ENCODE results near the gene RELN.

The RELN gene

DNA sequence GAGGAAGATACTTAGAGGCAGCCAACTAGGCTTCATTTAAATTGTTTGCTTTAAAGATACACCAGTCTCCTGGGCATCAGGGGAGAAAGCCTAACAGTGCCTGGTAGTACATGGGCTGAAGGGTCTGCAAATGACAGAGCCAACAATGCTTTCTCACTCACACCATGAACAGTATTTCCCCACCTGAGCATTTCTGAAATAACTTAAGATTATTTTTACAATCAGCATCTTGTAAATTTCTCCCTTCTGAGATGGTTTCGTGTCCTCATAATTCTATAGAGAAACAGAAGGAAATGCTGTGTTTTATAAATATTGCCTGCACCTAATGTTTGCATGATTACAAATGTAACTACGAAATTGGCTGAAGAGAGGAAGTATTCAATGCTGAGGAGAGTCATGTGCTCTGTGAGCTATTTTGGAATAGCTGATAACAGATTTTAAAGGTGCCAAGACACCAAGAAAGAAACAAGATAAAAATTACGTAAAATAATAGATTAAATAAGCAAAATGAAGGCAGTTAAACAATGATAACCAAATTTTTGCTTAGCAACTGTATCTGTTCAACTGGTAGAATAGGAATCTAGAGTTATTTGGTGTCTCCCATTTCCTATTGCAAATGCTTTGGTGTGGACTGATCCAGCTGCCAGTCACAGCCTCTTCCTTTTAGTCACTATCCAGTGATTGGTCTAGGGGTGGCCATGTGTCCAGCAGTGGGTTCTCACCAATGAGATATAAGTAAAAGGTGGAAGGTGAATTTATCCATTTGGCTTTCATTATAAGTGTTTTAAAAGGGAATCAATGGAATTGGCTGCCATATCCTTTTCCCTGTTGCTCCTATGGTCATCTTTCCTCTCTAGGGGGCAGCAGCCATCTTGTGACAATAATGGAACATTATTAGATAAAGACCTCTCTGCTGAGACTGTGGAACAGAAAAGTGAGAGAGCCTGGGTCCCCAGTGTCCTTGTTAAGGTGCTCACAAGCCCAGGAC, 375.5 kb downstream of the RELN start:
- DNase-seq, result no peak

DNA sequence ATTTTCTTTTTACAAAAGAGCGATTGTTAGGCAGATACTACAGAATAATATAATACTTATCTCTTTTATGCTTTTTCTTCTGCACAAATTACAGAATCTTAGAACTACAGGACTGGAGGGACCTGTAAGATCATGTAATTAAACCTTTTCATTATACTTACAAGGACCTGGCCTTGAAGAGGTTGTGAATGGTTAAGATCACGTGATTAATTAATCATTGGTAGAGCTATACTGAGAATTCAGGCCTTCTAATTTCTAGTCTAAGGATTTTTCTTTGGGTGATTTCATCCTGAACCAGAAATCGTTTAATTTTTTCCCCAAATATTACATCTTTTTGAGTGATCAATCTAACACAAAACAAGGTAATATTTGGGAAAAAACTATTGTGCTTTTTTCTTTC, 379.7 kb downstream of the RELN start:
- no peak for DNase-seq

DNA sequence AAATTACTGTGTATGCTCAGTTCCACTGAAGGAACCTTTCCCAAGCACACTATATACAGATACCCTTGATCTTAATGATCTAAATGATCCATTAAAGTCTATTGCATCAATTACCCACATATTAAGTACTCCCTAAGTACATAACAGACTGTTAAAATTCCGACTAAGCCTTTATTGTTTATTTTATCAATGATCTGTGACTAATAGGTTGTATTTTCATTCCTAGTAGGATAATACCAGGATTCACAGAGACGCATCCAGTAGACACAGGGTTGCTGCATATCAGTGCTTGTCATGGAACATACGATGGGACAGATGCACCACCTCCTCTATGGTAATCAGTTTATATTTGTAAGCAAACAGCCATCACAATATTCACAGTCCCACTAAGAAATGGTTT, 383.8 kb downstream of the RELN start:
- DNase-seq, result no peak

DNA sequence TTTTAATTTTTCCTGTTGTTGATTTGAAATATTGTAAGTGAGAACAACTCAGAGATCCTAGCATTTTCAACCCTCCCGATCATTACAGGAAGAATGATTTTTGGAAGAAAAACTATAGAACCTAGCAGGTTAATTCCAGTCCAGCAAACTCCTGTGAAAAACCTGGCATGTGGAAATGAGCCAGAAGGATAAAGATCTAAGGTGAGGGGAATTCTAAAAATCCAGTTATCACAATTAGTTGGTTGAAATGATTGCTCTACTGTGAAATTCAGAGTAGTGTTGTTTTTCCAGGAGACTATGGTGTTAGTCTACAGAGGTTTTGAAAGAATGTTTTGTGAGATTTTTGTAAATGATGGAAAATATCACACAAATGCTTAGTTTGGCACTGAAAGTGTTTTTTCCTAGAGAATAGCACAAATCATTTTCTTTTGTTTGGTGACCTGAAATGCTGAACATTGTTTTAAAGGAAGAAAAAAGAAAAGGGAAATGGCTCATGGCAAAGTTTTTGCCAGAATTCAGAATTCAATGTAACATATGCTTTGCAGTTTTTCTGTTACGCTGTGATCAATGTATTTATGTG, 391.0 kb downstream of the RELN start:
- no peak for DNase-seq

DNA sequence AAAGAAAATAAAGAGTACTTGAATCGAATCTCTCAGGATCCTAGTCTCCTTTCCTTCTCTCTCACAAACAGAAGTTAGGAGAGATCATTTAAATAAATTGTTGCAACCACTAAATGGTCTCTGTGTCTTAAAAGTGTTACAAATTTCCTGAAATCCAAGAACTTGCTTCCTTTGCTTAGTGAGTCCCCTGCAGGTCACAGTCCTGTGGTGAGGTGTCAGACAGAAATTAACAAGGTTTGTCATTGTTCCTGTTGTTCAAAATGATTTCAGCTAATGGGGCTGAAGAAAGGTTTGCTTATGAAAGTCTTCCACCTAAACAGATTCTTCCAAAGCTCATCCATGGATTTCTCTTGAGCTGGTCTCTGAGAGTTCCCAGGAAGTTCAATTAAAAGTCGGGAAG, 391.9 kb downstream of the RELN start:
- DNase-seq, result no peak

DNA sequence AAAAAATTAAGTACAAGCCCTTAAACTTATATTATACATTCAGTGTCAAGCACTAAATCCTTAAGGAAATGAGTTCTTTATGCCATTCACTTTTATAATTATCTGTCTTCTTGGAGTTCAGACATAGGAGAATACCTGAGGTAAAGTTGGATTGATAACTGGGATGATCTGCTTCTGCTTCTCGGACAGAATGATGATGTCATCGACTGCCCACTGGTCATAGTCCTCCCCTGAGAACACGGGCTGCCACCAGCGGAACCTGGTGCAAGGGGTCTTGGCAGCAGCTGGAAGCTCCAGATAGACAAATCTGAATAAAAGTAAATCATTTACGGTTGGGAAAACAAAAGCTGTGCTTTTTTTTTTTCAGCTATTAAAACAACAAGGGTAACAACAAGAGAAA, 395.3 kb downstream of the RELN start:
- no peak for DNase-seq

DNA sequence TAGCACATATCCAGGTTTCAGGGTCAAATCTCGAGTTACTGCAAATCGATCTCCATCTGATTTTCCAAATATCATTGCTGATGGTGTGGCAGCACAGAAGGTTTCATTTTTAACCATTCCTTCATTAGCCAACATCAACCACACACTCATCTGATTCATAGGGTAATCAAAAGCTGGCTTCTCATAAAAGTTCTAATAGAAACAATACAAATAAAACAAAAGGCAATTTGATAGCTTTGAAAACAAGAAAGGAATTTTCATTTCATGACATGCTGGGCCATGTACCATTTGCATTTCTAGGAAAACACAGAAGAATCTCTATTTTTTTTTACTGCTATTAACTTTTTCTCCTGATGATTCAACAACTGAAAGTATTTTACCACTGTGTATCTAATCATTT, 395.8 kb downstream of the RELN start:
- DNase-seq, result no peak

DNA sequence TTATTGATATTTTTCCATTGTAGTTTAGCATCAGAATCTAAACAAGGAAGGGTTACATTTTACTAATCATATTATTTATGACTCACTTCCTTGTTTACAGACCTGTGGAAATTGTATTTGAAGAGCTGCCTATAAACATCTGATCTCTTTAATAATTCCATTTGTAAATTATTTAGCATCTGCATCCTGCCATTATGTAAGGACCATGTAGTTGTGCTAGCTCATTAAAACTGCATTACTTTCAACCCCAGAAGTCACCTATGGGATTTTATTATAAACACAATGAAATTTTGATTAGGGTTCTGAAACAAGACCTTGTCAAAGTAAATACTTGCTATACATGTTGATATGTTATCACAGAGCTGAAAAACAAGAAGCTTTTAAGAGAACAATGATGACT, 396.6 kb downstream of the RELN start:
- DNase-seq, result no peak

DNA sequence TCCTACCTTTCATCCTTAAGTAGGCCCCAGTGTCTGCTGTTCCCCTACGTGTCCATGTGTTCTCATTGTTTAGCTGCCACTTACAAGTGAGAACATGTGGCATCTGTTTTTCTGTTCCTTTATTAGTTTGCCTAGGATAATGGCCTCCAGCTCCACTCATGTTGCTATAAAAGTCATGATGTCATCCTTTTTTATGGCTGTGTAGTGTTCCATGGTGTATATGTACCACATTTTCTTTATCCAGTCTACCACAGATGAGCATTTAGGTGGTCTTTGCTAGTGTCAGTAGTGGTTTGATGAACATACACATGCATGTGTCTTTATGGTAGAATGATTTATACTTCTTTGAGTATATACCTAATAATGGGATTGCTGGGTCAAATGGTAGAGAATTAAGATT, 397.3 kb downstream of the RELN start:
- no peak for DNase-seq

DNA sequence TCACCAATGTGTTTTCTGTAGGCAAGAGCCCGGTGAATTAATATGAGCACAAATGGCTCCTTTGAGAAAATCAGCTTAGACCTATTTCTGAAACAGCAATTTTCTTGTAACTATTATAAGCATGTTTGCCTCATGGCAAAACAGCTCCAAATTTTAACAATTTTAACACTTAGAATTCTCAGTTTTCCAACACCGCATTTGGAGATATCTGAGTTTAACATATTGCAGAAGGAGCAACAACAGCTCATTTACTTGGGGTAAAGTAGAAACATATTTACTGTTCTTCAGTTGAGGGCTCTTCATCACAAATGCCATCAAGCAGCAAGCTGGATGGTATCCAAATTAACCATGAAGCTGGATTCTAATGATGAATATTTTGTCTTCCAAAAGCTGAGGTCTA, 409.4 kb downstream of the RELN start:
- DNase-seq, result no peak

DNA sequence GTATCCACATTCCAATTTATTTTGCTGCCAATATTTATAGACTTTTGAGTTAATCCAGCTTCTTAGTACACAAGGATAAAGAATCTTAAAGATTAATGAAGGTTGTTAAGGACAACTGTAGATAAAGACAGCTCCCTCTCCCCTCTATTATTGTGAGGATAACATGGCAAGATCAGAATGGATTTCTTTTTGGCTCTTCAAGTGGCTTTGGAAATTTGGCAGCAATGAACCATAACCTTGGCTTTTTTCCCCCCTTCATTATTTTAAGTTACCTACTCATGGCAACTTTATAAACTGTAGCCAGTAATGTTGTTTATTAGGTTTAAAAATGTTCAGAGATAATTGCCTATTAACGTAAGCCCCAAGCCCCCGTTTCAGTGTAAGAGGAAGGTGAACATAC, 412.4 kb downstream of the RELN start:
- no peak for DNase-seq

DNA sequence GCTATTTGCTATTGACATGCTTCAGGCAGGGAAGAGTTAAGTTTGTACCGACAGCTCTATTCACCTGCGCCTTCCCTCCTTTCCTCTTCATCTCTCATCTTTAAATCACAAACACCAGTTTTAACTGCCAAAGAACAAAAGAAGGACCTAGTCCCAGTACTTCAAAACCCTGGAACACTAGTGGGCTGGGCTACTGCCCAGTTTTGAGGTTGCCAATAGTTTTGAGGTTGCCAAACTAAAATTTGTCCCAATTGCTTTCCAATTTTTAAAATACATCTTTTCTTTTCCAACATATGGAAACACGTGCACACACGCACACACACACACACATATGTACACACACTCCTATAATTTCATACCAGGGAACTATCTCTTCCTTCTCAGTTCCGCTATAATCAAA, 412.8 kb downstream of the RELN start:
- no peak for DNase-seq

DNA sequence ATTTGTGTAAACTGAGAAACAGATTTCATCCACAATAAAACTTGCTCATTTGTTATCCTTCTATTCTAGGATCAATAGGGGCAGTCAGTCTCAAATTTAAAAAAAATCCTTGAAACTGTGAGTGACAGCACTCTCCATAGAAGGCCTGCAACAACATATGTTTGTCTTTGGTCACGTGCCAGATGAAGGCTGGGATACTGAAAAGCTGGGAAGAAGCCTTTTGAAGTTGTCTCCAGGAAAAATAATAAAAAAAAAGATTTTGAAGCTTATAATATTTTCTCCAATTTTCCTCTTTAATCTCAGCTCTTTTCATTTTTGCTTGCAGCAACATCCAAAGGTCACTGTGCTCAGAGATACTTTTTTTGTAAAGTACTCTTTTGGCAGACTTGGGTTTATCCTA, 414.9 kb downstream of the RELN start:
- no peak for DNase-seq

DNA sequence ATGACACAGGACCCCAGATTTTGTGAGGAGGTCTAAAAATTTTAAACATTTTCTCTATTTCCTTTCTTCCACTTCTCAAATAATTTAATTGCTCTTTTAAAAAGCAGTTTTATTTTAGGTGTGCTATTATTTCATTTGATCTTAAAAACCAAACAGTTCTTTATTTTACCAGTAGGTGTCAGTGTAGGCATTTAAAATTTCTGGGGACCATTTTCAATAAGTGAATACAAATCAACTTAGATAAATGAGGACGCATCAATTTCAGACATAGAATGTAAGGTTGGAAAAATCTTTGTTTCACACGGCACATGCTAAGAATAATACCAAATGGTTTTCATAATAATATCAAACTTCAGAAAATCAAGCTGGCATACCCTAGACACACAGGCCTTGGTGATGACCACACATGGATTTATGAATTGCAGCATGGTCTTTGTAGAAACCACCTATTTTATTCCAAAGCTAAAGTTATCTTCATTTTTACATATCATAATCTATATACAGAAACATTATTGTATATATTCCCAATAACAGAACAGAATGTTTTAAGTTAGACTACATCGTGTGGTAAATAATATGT, 415.9 kb downstream of the RELN start:
- DNase-seq, result peak; percentile 34

DNA sequence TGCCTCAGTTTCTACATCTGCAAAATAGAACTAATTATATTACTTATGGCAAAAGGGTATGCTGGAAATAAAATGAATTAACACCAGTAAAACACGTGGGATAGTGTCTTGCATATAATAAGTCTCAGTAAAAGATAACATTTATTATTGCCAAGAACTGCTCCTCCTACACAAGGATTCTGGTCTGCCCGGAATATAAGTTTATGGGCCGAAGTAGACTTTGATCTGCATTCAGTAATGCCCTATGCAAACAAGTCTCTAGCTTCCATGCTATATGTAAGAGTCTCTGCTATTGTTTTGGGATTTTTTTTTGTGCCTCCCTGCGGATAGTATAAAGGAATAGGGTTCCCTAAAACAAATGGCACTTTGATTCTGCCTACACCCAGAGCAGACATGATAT, 417.9 kb downstream of the RELN start:
- DNase-seq, result no peak

DNA sequence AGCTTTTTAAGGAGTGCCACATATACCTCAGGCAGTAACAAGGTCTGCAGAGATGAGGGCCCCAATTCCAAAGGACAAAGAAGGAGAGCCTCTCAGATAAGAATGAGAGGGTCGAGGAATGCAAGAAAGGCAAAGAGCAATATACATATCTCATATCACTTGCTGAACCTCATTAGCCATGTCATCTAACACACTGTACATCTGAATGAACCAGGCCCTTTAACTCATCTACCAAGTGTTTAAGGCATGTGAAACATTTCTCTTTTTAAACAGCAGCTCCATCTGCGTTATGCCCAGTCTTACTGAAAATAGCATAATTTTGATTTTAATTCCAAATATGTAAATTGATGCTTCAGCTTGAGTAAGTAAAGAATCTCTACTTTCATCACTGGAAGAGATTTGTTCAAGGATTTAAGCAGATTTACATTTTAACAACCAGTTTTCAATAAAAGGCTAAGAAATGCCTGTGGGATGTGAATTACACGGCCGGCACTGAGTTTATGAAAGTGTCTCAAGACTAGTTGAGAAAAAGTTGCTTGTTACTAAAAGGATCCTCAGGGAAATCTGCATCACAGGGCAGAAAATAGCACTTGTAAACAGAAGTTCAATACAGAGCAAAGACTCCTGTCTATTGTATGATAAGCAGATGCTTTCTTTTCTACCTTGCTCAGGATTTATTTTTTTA, 419.7 kb downstream of the RELN start:
- DNase-seq, result no peak

DNA sequence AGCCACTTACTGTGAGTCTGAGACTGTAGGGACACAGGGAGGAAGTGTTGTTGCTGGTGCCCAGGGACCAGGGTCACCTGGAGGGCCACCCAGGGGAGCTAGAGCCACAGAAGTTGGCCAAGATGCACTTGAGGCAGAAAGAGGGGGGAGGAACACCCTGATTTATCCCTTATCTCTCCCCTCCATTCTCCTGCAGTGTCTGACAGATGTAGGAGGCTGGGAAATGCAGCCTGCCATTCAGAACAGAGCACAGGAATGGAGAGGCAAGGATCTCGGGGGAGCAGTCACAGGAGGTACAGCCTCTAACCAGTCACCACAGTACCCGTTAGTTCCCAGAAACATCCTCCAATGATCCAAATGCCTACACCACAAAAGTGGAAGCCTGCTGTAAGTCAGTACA, 425.0 kb downstream of the RELN start:
- no peak for DNase-seq

DNA sequence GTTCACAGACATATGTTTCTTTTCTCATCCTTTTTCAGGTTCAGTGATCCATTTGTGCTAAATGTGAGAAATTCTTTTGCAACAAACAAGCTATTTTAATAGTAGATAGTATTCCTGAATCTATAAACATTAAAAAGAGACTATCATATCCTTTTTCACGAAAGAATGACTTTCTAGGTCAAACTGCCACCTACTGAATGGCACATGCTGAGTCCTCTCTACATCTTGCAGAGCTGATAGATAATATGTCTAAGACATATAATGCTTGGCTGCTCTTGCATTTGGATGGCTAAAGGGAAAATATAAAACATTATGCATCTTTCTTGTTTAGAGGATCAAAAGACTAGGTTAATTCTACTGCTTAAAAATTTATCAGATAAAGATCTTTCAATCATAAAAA, 429.3 kb downstream of the RELN start:
- no peak for DNase-seq

DNA sequence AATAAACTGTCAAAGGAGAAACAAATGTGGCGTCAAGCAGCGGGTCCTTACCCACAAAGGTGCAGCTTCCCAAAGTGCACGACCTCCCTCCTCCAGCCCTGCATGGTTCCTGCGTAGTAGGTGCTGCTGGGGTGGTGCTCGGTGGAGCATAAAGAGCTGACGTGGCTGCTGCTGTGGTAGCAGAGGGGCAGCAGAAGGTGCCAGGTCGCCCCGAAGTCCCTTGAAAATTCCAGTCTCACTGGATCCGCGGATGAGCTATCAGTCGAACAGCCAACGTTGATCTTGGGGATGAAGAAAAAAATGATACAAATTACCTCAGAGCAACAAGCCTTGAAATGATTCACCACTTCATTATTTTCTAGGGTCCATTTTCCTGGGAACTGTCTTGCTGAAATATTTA, 438.4 kb downstream of the RELN start:
- no peak for DNase-seq

DNA sequence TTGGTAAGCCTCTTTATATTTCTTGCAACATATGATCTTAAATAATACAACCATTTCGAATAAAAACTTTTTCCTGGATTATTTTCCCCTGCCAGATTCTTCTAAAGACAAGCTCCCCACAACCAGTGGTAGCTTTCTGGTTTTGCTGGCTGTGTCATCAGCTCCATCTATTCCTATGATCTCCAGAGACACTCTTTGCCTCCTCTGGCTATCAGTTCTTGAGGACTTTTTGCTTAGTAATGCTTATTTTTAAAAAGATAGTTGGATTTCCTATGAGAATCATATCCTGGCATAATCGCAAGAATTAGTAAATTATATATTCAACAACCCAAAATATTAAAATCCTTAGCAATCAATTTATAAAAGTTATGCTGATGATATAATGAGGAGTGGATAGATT, 439.7 kb downstream of the RELN start:
- DNase-seq, result no peak

DNA sequence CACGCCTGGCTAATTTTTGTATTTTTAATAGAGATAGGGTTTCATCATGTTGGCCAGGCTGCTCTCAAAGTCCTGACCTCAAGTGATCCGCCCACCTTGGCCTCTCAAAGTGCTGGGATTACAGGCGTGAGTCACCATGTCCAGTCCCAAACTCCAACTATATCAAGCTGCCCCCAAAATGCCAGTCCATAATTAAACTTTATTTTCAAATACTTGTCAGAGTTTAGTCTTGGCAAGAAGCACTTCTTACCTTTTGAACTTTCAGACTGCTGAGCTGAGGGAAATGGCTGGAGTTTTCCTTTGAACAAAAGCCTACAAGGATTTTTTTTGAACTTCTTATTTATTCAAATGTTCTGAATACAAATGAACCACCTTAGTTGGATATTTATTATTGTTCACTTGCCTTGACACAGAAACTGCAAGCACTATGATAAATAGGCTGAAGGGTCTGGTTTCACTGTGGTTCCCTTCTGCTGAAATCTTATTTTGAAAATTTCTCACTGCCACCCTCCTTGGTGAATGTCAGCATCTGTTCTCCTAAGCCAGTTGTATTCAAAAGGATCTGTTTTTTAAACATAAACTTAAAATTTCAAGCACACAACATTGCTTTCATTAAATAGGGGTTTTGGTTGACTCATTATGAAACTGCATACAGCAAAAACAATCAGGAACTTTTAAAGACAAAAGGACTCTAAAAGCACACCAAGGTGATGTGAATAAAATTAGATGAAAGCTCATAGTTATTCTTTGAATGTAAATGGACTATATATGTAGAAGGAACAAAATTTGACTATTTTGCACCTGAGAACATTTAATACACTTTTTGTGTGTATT, 441.8 kb downstream of the RELN start:
- DNase-seq, result no peak

DNA sequence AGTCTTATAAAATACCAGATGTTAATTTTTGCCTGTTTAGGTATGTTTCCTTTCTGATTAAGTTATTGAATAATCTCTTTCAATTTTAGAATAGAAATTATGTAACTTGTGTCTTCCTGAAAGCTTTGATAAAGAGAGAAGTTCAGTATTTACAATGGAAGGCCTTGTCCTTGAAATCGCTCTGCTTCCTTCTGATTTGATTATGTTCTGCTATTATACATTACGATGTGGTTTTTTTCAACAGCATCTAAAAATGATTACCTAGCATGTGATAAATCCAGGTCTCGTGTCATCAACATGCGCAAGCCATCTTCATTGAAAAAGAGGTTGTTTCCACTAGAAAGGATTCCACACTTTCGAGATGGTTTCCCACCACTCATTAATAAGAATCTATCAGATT, 447.0 kb downstream of the RELN start:
- no peak for DNase-seq

DNA sequence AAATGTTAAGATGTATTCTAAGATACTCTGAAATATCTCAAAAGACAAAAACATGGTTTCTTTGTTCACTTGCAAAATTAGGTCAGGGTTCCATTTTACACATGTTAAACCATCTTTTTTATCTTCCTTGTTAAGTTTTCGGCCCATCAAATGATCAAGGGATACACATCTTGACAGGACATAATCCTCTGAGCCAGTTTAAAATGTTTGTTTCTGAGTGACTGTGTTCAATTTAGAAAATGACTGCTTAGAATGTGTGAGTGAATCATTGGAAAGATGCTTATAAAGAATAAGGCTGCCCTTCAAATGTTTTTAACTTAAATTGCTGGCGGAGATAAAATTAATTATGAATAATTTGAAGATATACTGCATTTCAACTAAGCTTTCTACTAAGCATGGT, 447.5 kb downstream of the RELN start:
- DNase-seq, result no peak

Data from DMS79 treated with DMSO at 0.1 percent for 48 hours (cell line).